DLD1 (cell line): ENCODE results near the gene GOLGA8K.
"Not testable (repeated sequence)": the region's sequence is repeated elsewhere in the genome, so short reads cannot be mapped to it uniquely, and the experiment has no call there.

ENCODE experiments used
- in situ Hi-C: cut with HindIII; loops from 2 replicates; pipeline ENCODE4 v1.10.0; 2017; ENCODE audit warnings: low sequenced_read_pairs

GOLGA8K gene

GRCh38 chr15:32403192-32403591 lies at the start of gene GOLGA8K:
TSS of gene GOLGA8K (minus strand) at chr15:32403292. CDS start at chr15:32403194, 98 bp downstream.
- in situ Hi-C loops = not testable (repeated sequence)

GRCh38 chr15:32440445-32440977 lies 37.4 kb upstream of the GOLGA8K start:
- in situ Hi-C loops = not testable (repeated sequence)

GRCh38 chr15:32434102-32434963 lies 31.2 kb upstream of the GOLGA8K start:
- in situ Hi-C loops = not testable (repeated sequence)

GRCh38 chr15:32427635-32428034 lies 24.5 kb upstream of the GOLGA8K start:
- in situ Hi-C loops = not testable (repeated sequence)

- in situ Hi-C loops = not testable (repeated sequence)
Observed at GRCh38 chr15:32426511-32426910, 23.4 kb upstream of the GOLGA8K start.

GRCh38 chr15:32407903-32408302 lies 4.8 kb upstream of the GOLGA8K start:
- in situ Hi-C loops = not testable (repeated sequence)

GRCh38 chr15:32396522-32396921 lies 6.6 kb downstream of the GOLGA8K start:
- in situ Hi-C loops = not testable (repeated sequence)

- in situ Hi-C loops = not testable (repeated sequence)
Observed at GRCh38 chr15:32394745-32395144, 8.3 kb downstream of the GOLGA8K start.

GRCh38 chr15:32388050-32388648 lies 14.9 kb downstream of the GOLGA8K start:
- in situ Hi-C loops = not testable (repeated sequence)

GRCh38 chr15:32385823-32386495 lies 17.1 kb downstream of the GOLGA8K start:
- in situ Hi-C loops = not testable (repeated sequence)

GRCh38 chr15:32374185-32374584 lies 28.9 kb downstream of the GOLGA8K start:
- in situ Hi-C loops = not testable (repeated sequence)

- in situ Hi-C loops = not testable (repeated sequence)
Observed at GRCh38 chr15:32373707-32374106, 29.4 kb downstream of the GOLGA8K start.

- in situ Hi-C loops = not testable (repeated sequence)
Observed at GRCh38 chr15:32372075-32372474, 31.0 kb downstream of the GOLGA8K start.

GRCh38 chr15:32370526-32370925 lies 32.6 kb downstream of the GOLGA8K start:
- in situ Hi-C loops = not testable (repeated sequence)

GRCh38 chr15:32370064-32370463 lies 33.0 kb downstream of the GOLGA8K start:
- in situ Hi-C loops = not testable (repeated sequence)

GRCh38 chr15:32366492-32366891 lies 36.6 kb downstream of the GOLGA8K start:
- in situ Hi-C loops = not testable (repeated sequence)

GRCh38 chr15:32365955-32366354 lies 37.1 kb downstream of the GOLGA8K start:
- in situ Hi-C loops = not testable (repeated sequence)

- in situ Hi-C loops = not testable (repeated sequence)
Observed at GRCh38 chr15:32364944-32365343, 38.1 kb downstream of the GOLGA8K start.

- in situ Hi-C loops = not testable (repeated sequence)
Observed at GRCh38 chr15:32363449-32363848, 39.6 kb downstream of the GOLGA8K start.

GRCh38 chr15:32361662-32362061 lies 41.4 kb downstream of the GOLGA8K start:
- in situ Hi-C loops = not testable (repeated sequence)

- in situ Hi-C loops = not testable (repeated sequence)
Observed at GRCh38 chr15:32358462-32358861, 44.6 kb downstream of the GOLGA8K start.
